Measurements from ENCODE around the gene TTLL11.

Gene TTLL11

GRCh38 chr9:121929893-121930875 is 162.9 kb downstream of the TTLL11 start:
- no peak for DNase-seq

DNA sequence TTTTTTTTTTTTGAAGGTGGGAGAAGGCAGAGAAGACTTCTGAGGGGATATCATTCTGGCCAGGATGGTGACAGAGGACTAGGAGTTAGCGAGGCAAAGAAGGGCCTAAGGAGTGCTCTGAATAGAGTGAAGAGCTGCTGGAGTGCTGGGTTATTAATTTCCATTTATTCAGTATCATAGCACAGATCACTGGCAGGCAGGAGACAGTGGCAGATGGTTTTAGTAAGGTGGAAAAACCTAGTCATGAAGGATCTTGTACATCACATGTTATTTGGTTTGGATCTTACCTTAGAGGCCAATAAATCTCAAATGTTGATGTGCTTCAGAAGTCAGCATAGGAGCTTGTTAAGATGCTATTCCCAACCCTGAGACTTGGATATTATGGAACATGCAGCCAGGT is 165.5 kb downstream of the TTLL11 start:
- DNase-seq = no peak

DNA sequence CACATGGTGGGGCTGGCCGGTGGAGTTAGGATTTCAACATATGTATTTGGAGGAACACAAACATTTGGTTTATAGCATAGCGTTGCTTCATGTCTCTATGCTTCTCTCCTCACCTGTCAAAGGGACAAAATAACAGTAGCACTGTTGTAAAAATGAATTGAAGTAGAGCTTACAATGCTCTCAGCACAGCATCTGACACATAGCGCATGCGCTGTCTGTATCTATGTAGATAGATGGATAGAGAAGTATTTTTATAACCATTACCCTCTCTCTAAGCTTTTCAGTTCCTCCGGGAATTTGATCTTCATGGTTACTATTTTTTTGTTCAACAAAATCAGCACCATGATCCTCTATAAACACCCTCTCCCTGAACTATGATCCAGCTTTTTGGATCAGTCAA is 166.0 kb downstream of the TTLL11 start:
- no peak for DNase-seq

GRCh38 chr9:121926351-121926801 is 166.7 kb downstream of the TTLL11 start:
- no peak for DNase-seq

- no peak for DNase-seq
Measured at GRCh38 chr9:121925935-121926334, 167.2 kb downstream of the TTLL11 start.

GRCh38 chr9:121924700-121925099 is 168.4 kb downstream of the TTLL11 start:
- no peak for DNase-seq

DNA sequence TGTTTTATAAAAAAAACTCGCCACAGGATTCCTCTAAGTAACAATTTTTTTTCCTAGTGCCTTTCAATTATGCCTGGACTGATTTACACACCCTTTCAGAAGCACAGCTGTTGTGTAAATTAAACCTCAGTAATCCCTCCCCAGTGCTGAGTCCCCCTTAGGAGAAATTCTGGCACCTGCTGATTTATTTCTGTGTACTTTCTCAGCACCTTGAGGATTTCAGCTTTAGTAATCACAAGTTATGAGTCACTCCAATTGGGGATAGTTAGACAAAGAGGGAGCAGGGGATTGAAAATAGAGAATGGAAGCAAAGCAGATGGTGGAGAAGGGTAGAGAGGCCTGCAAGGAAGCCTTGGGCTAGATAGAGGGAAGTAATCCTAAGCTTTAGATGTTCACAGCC is 171.7 kb downstream of the TTLL11 start:
- no peak for DNase-seq

DNA sequence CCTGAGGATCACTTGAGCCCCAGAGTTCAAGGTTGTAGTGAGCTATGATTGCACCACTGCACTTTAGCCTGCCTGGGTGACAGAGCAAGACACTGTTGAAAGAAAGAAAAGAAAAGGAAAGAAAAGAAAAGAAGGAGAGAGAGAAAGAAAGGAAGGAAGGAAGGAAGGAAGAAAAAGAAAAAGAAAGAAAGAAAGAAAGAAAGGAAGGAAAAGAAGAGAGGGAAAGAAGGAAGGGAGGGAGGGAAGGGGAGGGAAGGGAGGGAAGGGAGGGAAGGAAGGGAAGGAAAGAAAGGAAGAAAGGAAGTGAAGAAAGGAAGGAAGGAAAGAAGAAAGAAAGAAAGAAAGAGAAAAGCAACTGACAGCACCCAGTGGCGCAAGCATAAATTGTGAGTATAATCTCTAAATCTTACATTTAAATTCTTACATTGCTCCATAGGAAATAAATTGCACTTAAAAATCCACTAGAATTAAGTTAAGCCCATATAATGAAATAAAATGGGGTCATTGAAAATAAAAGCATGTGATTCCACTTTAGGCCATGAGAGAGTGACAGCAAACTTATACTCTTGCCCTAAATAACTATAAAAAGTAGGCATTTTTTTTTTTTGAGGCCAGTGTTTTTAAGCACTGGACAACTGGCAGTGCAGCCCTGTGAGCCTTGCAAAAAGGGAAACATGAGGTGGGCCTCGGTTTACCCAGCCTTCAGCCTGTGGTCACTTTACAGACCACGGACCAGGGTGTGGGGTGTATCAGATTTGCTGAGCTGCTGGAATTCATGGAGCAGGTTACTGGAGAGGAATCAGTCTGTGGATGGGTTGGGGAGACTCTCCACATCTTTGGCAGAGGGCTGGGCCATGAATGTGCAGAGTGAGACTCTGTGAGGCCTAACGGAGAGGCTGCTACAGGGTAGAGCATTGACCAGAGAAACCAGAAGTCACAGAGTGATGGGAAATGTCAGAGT is 175.5 kb downstream of the TTLL11 start:
- DNase-seq = no peak

GRCh38 chr9:121915304-121915625 is 177.8 kb downstream of the TTLL11 start:
- no peak for DNase-seq

- DNase-seq = no peak
Measured at GRCh38 chr9:121914604-121915303, 178.4 kb downstream of the TTLL11 start.

DNA sequence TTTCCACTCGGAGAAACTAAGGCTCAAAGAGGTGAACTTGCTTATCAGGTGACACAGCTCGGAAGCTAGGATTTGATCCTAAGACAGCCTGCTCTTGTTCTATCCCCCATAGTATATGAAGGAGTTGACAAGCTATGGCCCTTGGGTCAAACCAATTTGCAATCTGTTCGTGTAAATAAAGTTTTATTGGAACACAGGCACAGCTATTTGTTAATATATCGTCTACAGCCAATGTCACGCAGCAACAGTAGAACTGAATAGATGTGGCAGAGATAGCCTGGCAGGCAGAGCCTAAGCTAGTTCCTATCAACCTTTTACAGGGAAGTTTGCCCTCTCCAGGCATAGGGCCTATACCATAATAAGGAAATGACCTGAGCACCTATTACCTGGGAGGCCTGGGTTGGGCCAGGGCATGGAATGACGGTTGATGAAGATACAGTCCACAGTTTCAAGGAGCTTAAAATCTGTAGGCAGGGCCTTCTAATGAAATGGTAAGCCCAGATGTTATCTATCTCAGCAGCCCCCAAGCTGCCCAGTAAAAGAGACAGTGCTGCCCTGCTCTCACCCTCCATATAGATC is 179.0 kb downstream of the TTLL11 start:
- no peak for DNase-seq

- no peak for DNase-seq
Measured at GRCh38 chr9:121912812-121913627, 180.1 kb downstream of the TTLL11 start.

DNA sequence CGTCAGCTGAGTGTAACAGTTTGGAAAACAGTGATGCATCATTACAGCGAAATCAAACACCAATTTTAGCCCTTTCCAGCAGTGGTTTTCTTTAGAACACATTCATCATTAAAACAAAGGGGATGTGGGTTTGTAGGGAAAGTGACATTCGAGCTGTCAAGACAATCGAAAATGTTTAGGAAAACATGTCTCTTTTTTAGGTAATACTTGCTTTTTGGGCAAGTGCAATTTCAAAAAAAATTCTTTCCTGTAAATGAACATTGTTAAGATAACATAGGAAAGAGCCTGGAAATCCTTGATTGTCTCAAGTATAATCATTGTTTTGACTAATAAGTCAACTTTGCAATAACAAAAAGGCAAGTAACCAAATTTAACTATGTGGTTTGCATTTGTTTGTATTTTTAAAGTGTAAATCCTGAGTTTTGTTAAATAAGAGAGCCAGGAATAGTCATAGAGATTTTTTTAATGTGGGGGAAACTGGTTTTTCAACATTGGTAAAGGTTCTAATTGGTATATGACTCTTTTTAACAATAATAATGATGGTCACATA is 182.5 kb downstream of the TTLL11 start:
- no peak for DNase-seq

DNA sequence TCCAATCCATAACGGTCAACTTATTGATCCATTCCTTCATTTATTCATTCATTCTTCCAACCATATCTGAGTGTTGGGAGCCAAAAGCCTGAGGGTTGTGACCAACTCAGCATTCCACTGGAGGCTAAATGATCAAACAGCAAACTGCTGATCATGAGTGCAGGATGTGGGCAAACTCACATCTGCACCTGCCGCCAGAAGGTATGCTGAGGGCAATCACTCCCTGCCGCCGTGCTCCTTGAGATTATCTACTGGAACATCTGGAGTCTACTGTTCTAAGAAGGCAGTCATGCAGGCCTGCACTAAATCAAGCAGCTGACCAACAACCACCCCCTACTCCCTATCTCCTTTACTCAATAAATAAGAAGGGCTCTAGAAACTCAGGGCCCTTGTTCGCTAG is 184.0 kb downstream of the TTLL11 start:
- DNase-seq = no peak

- no peak for DNase-seq
Measured at GRCh38 chr9:121906074-121906870, 186.8 kb downstream of the TTLL11 start.

DNA sequence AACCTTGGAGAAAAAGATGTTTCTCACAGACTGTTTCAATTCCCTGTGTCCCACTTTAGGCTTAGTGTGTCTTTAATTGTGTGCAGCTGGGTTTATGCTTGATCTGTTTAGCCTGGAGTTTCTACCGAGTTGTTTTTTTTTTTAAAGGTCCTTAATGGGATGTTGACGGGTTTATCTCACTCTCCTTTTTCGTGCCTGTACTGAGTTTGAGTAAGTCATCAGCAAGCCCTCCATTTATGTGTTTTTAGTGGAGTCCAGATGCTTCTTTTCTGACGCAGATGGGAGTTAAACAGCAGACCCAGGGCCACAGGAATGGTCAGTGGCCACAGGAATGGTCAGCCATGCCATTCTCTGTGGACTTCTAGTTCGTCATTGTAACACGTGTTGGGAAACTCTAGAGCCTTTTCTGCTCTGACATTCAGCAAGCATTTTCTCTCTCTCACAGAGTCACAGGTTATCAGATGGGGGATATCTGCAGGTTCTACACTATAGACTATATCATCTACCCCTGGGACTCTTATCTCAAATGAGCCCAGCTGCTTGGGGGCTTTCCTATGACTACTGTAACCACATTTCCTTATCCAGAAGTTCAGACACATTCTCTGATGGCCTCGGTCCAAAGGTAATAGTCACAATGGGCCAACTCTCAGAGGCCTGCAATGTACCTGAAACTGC is 190.5 kb downstream of the TTLL11 start:
- DNase-seq = no peak

DNA sequence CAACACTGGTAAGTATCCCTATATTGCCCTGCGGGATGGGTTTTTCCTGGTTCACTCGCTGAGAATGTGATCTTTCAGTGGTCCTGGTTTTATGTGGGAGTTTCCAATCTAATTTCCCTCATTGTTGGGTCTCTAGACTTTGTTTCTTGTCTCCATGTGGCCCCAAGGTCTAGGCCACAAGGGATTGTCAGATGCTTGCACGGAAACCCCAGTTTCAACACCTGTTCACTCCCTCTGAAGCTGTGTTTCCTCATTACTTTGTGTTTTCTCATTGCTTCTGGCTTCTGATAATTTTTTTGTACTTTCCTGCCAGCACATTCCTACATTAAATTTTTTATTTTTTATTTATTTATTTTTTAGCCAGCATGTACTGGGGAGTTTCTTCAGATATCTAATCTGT is 191.5 kb downstream of the TTLL11 start:
- DNase-seq = no peak

- no peak for DNase-seq
Measured at GRCh38 chr9:121900163-121900562, 192.9 kb downstream of the TTLL11 start.

DNA sequence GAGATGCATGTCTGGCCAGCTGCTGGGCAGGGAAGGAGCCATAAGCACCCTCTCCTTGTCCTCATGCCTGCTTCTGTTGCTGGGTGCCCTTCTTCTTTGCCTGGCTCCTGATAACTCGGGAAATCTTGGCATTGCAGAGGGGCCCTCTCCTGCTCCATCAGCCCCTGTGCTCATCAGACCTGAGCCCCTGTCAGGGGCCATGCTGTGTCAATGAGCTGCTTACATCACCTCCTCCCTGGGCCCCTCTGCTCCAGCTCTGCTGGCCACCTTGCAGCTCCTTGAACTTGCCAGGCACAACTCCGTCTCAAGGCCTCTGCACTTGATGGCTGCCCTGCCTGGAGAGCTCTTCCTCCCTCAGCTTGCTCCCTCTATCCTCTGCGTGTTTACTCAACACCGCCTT is 194.3 kb downstream of the TTLL11 start:
- DNase-seq = no peak

- DNase-seq = no peak
Measured at GRCh38 chr9:121897140-121897539, 196.0 kb downstream of the TTLL11 start.
